T-helper 17 cell (primary cell): ENCODE data around the gene FHOD3. TPM values are rescaled to one million over a fixed set of nuclear protein-coding genes. Genes with fewer than 3 reads are reported as not detected.

Source experiments
- ATAC-seq: fragments of 150-1000 bp; cut with Tn5 transposase; 2 replicates; pipeline ENCODE4 v1.10.0; 2021; ENCODE audit warnings: mild to moderate bottlenecking, moderate library complexity
- DNase-seq, 3 donors: peaks; one replicate each; pipeline versions ENCODE4 v3.0.0 to v3.0.0-alpha.2; 2020 to 2021
- H3K9me3 ChIP-seq: one replicate; pipeline ENCODE4 v1.7.0; 2013; ENCODE audit warnings: low read length, mild to moderate bottlenecking; ENCODE audit not compliant: control insufficient read depth, poor library complexity, severe bottlenecking
- H3K27ac Mint-ChIP-seq: one replicate; pipeline ENCODE4 v1.8.0; 2022; ENCODE audit warnings: mild to moderate bottlenecking, moderate library complexity, mixed read lengths
- H3K27me3 Mint-ChIP-seq: one replicate; pipeline ENCODE4 v1.8.0; 2022; ENCODE audit warnings: mixed read lengths
- H3K36me3 Mint-ChIP-seq: one replicate; pipeline ENCODE4 v1.8.0; 2022; ENCODE audit warnings: low read depth, mixed read lengths
- H3K4me1 Mint-ChIP-seq: one replicate; pipeline ENCODE4 v1.8.0; 2022; ENCODE audit warnings: mild to moderate bottlenecking, mixed read lengths
- H3K4me3 Mint-ChIP-seq: one replicate; pipeline ENCODE4 v1.8.0; 2022; ENCODE audit warnings: mild to moderate bottlenecking, moderate library complexity, mixed read lengths
- total RNA-seq, 4 donors: library from RNA in 2 of 4; stranded (reverse) in 2 of 4; gene quantifications; one replicate each; pipeline ENCODE4 v1.2.3 and lab custom pipeline; 2022 to 2026

The FHOD3 gene
- total RNA-seq, 2 donors from 2014 or later = not detected

DNA sequence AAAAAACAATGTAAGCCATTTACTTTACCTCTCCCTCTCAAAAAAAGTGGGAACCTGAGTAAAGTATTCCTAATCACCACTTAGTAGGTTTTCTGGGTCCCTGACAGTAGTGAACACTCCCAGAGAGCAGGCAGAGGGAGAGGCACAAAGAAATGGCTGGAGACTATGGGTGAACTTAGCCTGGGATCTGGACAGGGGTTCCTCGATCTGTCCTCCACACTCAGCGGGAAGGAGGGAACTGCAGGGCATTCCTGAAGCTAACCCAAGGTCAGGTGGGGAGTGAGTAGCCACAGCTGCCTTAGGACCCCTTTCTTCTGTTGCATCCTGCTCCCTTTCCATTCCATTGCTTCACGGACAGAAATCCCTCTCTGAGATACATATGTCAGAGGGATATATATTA, 375.9 kb downstream of the FHOD3 start:
- Mint-ChIP-seq H3K27me3 (peaks cover 42% of the 10 kb centered on the region), H3K4me3 (no peak overlapping the region), H3K4me1 (peaks cover 4% of the 10 kb centered on the region), H3K36me3 (no peaks in the 10 kb centered on the region), H3K27ac (peak overlapping the region; percentile 4)
- no peaks in the 10 kb centered on the region for H3K9me3 ChIP-seq
- DNase-seq (no peak), ATAC-seq (no peak)

DNA sequence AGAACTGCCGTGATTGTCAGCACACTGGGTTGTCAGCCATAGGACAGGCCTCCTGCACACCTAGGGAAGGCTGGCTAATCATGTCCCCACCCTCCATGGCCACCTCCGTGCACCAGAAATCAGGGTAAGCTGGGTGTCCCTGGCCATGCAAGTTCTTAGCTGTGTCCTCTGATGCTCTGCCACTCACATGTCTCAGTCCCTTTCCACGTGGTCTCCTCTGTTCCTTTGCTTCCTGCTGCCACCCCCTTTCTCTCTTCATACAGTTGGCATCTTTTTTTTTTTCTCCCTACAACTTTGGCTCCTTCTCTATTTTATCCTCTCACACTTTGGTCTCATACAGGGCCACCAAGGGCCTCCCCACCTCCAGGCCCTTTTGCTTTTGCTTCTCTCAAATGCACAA, 377.6 kb downstream of the FHOD3 start:
- Mint-ChIP-seq H3K4me3 (no peak overlapping the region), H3K4me1 (peaks cover 4% of the 10 kb centered on the region), H3K27ac (no peak overlapping the region)

DNA sequence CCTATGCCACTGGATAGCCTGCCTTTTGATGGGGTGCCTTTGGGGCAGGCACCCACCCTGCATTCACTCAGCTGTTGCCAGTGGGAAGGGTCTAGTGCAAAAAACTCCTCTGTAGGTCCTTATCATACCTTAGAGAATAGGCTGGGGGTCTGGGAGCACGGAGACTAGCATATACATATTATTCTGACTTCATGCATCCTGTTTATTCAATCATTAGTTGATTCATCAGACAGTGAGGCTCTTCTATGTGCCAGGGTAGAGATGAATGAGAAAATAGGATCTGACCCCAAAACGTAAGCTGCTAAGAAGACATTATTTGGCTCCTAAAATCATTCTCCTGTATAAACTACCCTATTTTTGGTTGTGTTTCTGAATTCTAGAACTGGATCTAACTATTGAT, 378.0 kb downstream of the FHOD3 start:
- no peaks in the 10 kb centered on the region for H3K9me3 ChIP-seq
- DNase-seq = no peak
- H3K27me3 Mint-ChIP-seq = peaks cover 41% of the 10 kb centered on the region
- H3K4me1 Mint-ChIP-seq = peaks cover 4% of the 10 kb centered on the region
- no peak overlapping the region for H3K27ac Mint-ChIP-seq
- ATAC-seq = no peak
- H3K36me3 Mint-ChIP-seq = peaks cover 2% of the 10 kb centered on the region
- no peak overlapping the region for H3K4me3 Mint-ChIP-seq

More for the DNA sequence above, 377.6 kb downstream of the FHOD3 start:
- no peaks in the 10 kb centered on the region for H3K9me3 ChIP-seq
- H3K36me3 Mint-ChIP-seq = peaks cover 2% of the 10 kb centered on the region
- DNase-seq = no peak
- peaks cover 46% of the 10 kb centered on the region for H3K27me3 Mint-ChIP-seq
- ATAC-seq = no peak

DNA sequence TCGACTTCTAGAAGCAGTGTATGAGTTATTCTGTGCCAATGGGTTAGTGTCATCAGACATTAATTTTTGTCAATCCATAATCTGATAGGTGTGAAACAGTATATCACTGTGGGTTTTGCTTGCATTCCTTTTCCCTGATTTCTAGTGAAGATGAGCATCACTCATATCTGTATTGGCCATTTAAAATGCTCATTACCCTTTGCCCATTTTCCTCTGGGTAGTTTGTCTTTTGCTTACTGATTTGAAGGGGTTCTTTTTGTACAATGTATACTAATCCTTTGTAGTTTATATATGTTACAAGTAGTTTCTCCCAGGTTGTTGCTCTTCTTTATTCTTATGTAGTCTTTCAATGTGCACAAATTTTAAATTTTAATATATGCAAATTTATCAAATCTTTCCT, 379.1 kb downstream of the FHOD3 start:
- Mint-ChIP-seq H3K27me3 (peaks cover 35% of the 10 kb centered on the region), H3K4me1 (peaks cover 4% of the 10 kb centered on the region), H3K27ac (no peak overlapping the region), H3K4me3 (no peak overlapping the region), H3K36me3 (peaks cover 2% of the 10 kb centered on the region)
- DNase-seq (no peak), ATAC-seq (no peak)
- H3K9me3 ChIP-seq = no peaks in the 10 kb centered on the region

DNA sequence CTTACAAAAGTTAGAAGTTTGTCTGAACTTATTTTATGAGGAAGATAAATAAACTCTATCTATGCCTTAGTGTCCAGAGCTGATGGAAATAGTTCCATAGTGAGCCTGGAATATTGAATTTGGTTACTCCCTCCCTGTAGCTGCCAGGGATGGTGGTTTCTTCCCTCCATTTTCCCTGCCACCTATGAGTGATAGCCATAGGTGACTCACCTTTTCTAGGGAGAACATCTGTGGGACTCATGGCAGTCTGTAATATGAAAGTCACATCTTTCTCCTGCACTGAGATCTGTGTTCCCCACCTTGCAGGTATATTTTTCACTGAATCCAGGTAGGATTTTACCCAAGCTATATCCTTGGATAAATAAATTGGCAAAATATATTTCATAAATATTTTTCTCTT, 382.5 kb downstream of the FHOD3 start:
- Mint-ChIP-seq H3K4me3 (no peak overlapping the region), H3K36me3 (peaks cover 2% of the 10 kb centered on the region), H3K27me3 (peaks cover 22% of the 10 kb centered on the region)

DNA sequence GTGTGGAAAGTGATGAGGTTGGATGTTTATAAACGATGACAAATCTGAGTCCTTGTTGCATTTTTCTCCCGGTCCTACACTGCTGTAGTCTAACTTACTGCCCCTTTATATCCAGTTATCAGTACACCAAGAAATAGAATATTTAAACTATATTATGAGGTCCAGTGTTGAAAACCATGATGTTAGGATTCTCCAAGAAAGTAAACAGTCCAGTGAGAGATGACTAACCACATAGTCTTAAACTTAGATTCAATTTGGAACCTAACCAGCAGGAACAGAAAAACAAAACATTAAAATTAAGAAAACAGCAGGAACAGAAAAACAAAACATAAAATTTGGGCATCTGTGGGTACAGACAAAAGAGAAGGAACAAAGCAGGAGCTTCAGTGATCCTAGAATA, 388.1 kb downstream of the FHOD3 start:
- no peak for DNase-seq
- Mint-ChIP-seq H3K27me3 (peaks cover 36% of the 10 kb centered on the region), H3K36me3 (peaks cover 3% of the 10 kb centered on the region), H3K4me3 (no peak overlapping the region), H3K27ac (no peak overlapping the region), H3K4me1 (peaks cover 2% of the 10 kb centered on the region)
- ATAC-seq = no peak
- H3K9me3 ChIP-seq = no peaks in the 10 kb centered on the region

More for the DNA sequence above, 382.5 kb downstream of the FHOD3 start:
- no peak for DNase-seq
- H3K4me1 Mint-ChIP-seq = no peaks in the 10 kb centered on the region
- no peak overlapping the region for H3K27ac Mint-ChIP-seq
- ATAC-seq = no peak
- H3K9me3 ChIP-seq = no peaks in the 10 kb centered on the region

DNA sequence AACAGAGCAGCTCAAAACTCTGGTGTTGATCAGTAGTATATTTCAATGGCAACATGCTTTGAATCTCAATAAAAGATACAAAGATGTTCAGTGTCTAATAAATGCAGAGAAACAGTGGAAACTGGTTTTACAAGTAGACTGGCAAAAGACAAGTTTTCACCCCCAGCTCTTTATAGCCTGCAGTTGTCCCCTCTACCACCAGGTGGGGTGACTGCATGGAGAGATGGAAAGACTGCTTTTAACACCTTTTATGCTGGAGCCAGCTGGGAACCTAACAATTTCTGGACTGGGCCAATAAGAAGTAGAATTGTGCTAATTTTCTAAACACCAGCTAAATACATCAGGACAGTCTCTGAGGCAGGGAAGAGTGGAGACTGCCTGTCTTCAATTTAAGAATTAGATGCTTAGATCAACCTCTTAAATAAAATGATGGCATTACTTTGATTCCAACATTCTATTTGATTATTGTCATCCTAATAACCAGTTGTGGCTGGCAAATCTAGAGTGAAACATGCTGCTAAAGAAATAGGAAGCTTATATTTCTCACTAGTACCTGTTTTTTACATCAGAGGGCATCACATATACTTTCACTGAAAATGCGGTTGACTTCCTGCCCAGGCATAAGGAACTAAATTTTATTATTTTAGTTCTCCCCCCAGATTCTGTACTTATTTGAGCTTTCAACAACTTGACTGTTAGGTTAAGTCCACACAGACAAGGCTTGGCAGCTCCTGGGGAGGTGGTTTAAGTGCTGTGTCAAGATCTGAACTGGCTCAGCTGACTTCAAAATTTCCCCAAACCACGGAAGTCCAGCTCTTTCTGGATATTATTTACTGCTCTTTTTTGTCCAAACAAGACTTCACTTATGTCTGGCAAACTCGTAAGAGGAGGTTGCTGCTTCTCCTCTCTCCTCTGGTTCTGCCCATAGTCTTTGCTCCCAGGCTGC, 390.8 kb downstream of the FHOD3 start:
- H3K36me3 Mint-ChIP-seq = peaks cover 3% of the 10 kb centered on the region
- H3K27ac Mint-ChIP-seq = no peak overlapping the region
- H3K27me3 Mint-ChIP-seq = peaks cover 43% of the 10 kb centered on the region
- H3K4me3 Mint-ChIP-seq = no peak overlapping the region
- H3K9me3 ChIP-seq = no peaks in the 10 kb centered on the region
- ATAC-seq (no peak), DNase-seq (peak in 1 of 3 donors; percentile 17)
- H3K4me1 Mint-ChIP-seq = peaks cover 4% of the 10 kb centered on the region

DNA sequence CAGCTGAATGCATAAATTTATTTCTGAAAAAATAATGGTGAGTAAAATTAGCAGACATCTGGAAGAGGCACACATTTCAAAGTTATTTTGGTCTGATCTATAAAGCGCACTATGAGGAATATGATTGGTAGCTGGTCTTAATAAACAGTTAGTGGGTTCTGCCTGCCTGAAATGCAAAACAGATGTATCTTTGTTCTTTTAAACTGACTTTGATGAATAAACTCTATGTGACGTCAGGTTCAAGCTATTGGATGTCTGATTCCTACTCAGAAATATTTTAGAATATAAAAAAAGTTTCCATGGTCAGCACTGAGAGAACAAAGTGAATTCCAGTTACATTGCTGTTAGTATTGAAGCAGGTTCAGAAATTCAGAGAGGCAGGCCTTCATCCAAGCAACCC, 394.9 kb downstream of the FHOD3 start:
- ATAC-seq (no peak), DNase-seq (no peak)
- Mint-ChIP-seq H3K27me3 (peaks cover 47% of the 10 kb centered on the region), H3K36me3 (peaks cover 3% of the 10 kb centered on the region), H3K27ac (no peak overlapping the region), H3K4me1 (peaks cover 5% of the 10 kb centered on the region), H3K4me3 (no peak overlapping the region)
- no peaks in the 10 kb centered on the region for H3K9me3 ChIP-seq

DNA sequence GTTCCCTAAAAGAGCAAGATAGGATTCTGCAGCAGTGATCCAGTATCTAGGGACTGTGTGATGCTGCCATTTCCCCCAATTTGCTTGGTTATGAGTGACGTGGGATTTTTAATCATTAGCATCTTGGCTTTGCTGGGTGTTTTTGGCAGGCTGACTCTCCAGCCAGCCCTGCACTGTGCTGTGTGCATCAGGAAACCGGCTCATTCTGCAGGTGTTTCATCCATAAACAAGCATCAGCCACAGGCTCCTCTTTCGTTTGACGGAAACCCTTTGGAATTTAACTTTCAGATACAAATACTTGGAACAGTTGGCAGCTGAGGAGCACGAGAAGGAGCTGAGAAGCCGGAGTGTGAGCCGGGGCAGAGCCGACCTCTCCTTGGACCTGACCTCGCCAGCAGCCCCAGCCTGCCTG, 395.4 kb downstream of the FHOD3 start:
- peaks cover 3% of the 10 kb centered on the region for H3K36me3 Mint-ChIP-seq
- H3K4me1 Mint-ChIP-seq = peaks cover 5% of the 10 kb centered on the region
- peaks cover 47% of the 10 kb centered on the region for H3K27me3 Mint-ChIP-seq
- ATAC-seq (no peak), DNase-seq (no peak)
- H3K27ac Mint-ChIP-seq = no peak overlapping the region
- H3K4me3 Mint-ChIP-seq = no peak overlapping the region
- H3K9me3 ChIP-seq = no peaks in the 10 kb centered on the region

DNA sequence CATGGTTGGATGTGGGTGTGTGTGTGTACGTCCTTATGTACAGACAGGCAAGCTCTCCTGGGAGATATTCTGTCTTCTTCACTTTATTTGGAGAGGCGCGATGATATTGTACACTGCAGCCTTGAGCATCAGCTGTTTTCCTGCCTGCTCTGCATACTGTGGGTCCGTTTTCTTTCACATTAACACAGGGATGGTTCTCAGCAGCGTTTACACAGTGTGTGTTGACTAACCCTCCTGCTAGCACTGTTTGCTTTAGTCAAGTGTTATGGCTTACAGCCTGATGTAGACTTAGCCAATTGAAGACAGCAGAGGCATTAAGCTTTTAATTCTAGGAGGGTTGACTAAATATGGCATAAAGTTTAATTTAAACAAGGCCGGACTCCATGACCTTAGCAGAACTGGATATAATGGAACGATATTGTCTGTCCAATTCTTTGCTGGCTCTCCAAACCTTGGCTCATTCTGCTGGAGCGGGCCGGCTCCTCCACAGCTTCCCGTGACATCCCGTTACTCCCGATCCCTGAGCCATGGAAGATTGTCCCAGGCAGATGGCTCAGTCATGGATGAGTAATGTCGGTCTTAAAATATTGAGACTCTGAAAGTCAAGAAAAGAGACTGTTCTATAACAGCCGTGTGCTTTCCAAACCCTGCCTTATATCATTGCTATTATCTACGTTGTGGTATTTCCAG, 396.6 kb downstream of the FHOD3 start:
- H3K9me3 ChIP-seq = no peaks in the 10 kb centered on the region
- H3K4me3 Mint-ChIP-seq = no peak overlapping the region
- peaks cover 5% of the 10 kb centered on the region for H3K4me1 Mint-ChIP-seq
- H3K27me3 Mint-ChIP-seq = peaks cover 42% of the 10 kb centered on the region
- peaks cover 3% of the 10 kb centered on the region for H3K36me3 Mint-ChIP-seq
- no peak for ATAC-seq
- DNase-seq = no peak
- no peak overlapping the region for H3K27ac Mint-ChIP-seq

DNA sequence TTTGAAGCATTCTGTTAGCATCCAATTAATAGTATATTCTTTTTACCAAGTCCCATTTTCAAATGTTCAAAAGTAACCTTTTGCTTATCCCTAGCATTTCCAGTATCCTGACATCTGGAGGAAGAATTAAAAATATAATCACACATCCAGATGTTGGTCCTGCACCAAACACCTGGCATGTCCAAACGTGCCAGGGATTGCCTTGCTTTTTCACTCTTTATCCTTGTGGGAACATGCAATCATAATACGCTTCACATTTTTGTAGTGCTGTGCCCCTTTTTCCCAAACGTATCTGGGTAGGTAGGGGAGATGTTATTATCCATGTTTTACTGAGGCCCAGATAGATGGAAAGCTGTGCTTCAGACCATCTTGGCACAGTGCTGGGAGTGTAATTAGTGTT, 398.3 kb downstream of the FHOD3 start:
- H3K9me3 ChIP-seq = no peaks in the 10 kb centered on the region
- Mint-ChIP-seq H3K4me1 (peaks cover 2% of the 10 kb centered on the region), H3K27me3 (peaks cover 35% of the 10 kb centered on the region), H3K36me3 (peaks cover 2% of the 10 kb centered on the region), H3K27ac (no peak overlapping the region), H3K4me3 (no peak overlapping the region)
- ATAC-seq (no peak), DNase-seq (no peak)

DNA sequence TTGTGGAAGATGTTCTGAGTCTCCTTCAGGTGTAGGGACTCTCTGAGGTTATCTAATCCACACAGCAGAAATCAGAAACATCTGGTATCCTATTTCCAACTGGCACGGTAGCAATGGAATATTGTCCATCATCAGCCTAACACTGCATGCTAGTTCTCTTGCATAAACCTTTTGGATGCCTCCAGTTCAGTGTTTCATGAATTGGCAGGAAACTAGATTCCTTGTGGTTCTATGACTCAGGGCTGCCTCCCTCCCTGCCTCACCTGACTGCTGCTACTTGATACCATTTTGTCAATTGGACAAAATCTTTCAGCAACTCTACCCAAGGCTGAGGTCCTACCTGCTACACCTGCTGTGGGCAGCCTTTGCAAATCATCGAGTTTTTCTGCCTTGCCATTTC, 400.4 kb downstream of the FHOD3 start:
- DNase-seq (no peak), ATAC-seq (no peak)
- peaks cover 28% of the 10 kb centered on the region for H3K27me3 Mint-ChIP-seq
- H3K27ac Mint-ChIP-seq = no peak overlapping the region
- H3K4me1 Mint-ChIP-seq = peaks cover 2% of the 10 kb centered on the region
- peaks cover 2% of the 10 kb centered on the region for H3K36me3 Mint-ChIP-seq
- no peak overlapping the region for H3K4me3 Mint-ChIP-seq
- H3K9me3 ChIP-seq = no peaks in the 10 kb centered on the region

DNA sequence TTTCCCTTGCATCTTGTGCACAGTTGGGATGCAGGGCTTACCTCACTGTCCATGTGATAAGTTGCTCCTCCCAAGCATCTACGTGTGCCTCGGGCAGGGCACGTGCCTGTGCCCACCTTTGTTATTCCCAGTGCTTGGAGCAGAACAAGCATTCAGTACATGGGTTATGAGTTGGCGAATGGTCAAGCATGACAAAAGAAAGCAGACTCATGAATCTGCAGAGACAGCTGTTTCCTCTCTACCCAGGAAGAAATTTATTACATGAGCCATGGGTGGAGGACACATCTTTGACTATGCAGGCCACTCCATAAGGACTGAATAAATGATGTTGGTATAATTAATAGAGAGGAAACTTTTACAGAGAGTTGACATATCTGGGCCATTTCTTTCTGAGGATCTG, 403.4 kb downstream of the FHOD3 start:
- ATAC-seq (no peak), DNase-seq (no peak)
- H3K4me3 Mint-ChIP-seq = no peak overlapping the region
- H3K9me3 ChIP-seq = no peaks in the 10 kb centered on the region
- no peak overlapping the region for H3K27ac Mint-ChIP-seq
- H3K4me1 Mint-ChIP-seq = peaks cover 2% of the 10 kb centered on the region
- H3K27me3 Mint-ChIP-seq = peaks cover 39% of the 10 kb centered on the region
- peaks cover 4% of the 10 kb centered on the region for H3K36me3 Mint-ChIP-seq
